IMR-90 (cell line): ENCODE data around the gene SLC25A52. TPM values are rescaled to one million over a fixed set of nuclear protein-coding genes. Genes with fewer than 3 reads are reported as not detected.

Experiments
- ATAC-seq: fragments of 200-7000 bp; cut with Tn5 transposase; 2 replicates; pipeline ENCODE4 v1.9.1; 2020; ENCODE audit warnings: low read depth, mild to moderate bottlenecking, moderate library complexity
- BruUV-seq: library from RNA; stranded (reverse); fragments of 400-500 nt; replicated peaks from 2 replicates; lab custom pipeline; 2021; lab: Mats Ljungman, UMichigan
- CTCF ChIA-PET: fragments of 300-600 bp; formaldehyde crosslinking; extraction: SDS; loops from one replicate; lab custom pipeline; 2021; ENCODE audit warnings: antibody characterized with exemption; lab: Yijun Ruan, JAX
- POLR2A ChIA-PET: fragments of 300-600 bp; sonication (Branson Sonifier 250); formaldehyde crosslinking; loops from one replicate; lab custom pipeline; 2022; ENCODE audit warnings: antibody characterized with exemption; ENCODE audit not compliant: unreplicated experiment; lab: Charles Lee
- DNase-seq: peaks from one replicate; pipeline ENCODE4 v3.0.0; 2013
- H2AFZ ChIP-seq: replicated peaks from 2 replicates; pipeline ENCODE3; 2013; ENCODE audit warnings: low read length, mild to moderate bottlenecking; ENCODE audit not compliant: poor library complexity
- H2AK5ac ChIP-seq: 2 replicates; pipeline ENCODE4 v1.6.1; 2013; ENCODE audit warnings: low read depth, low read length, inconsistent platforms
- H2AK9ac ChIP-seq: replicated peaks from 2 replicates; pipeline ENCODE3; 2013; ENCODE audit warnings: mild to moderate bottlenecking, low read depth, low read length, moderate library complexity; ENCODE audit not compliant: poor library complexity
- H2BK120ac ChIP-seq: 2 replicates; pipeline ENCODE4 v1.6.1; 2013; ENCODE audit warnings: low read depth, low read length, inconsistent platforms
- H2BK15ac ChIP-seq: 3 replicates; pipeline ENCODE4 v1.6.1; 2013; ENCODE audit warnings: low read depth, low read length, inconsistent platforms
- H2BK20ac ChIP-seq: 2 replicates; pipeline ENCODE4 v1.6.1; 2013; ENCODE audit warnings: low read depth, mild to moderate bottlenecking, inconsistent platforms, low read length, moderate library complexity
- H2BK5ac ChIP-seq: 2 replicates; pipeline ENCODE4 v1.6.1; 2013; ENCODE audit warnings: mild to moderate bottlenecking, low read depth, low read length, inconsistent platforms; ENCODE audit not compliant: poor library complexity, severe bottlenecking
- H3K14ac ChIP-seq: replicated peaks from 2 replicates; pipeline ENCODE4 v1.6.1; 2013; ENCODE audit warnings: low read depth, low read length, inconsistent platforms
- H3K18ac ChIP-seq: 2 replicates; pipeline ENCODE4 v1.6.1; 2013; ENCODE audit warnings: low read depth, low read length, control low read depth
- H3K23ac ChIP-seq: 2 replicates; pipeline ENCODE4 v1.6.1; 2013; ENCODE audit warnings: low read depth, low read length, inconsistent platforms
- H3K27ac ChIP-seq: 2 replicates; pipeline ENCODE4 v1.5.1; 2013; ENCODE audit warnings: mild to moderate bottlenecking, control low read depth, low read length; ENCODE audit not compliant: insufficient read depth
- H3K27me3 ChIP-seq: 2 replicates; pipeline ENCODE4 v1.6.1; 2013; ENCODE audit warnings: low read length; ENCODE audit not compliant: control insufficient read depth, insufficient read depth
- H3K36me3 ChIP-seq: 2 replicates; pipeline ENCODE4 v1.6.1; 2013; ENCODE audit warnings: low read length, mixed read lengths; ENCODE audit not compliant: control insufficient read depth, insufficient read depth
- H3K4ac ChIP-seq: 2 replicates; pipeline ENCODE4 v1.6.1; 2013; ENCODE audit warnings: low read depth, low read length, inconsistent platforms
- H3K4me1 ChIP-seq: 2 replicates; pipeline ENCODE4 v1.6.1; 2013; ENCODE audit warnings: low read length, mixed read lengths; ENCODE audit not compliant: control insufficient read depth, insufficient read depth
- H3K4me2 ChIP-seq: 2 replicates; pipeline ENCODE4 v1.6.1; 2013; ENCODE audit warnings: low read depth, mild to moderate bottlenecking, control low read depth, low read length, moderate library complexity
- H3K4me3 ChIP-seq: 2 replicates; pipeline ENCODE4 v1.5.1; 2013; ENCODE audit warnings: low read depth, mild to moderate bottlenecking, control low read depth, low read length, moderate library complexity; ENCODE audit not compliant: insufficient read depth
- H3K56ac ChIP-seq: 2 replicates; pipeline ENCODE4 v1.6.1; 2013; ENCODE audit warnings: low read length, inconsistent platforms; ENCODE audit not compliant: insufficient read depth; ENCODE audit errors: extremely low read depth
- H3K79me1 ChIP-seq, 2 experiments: 2 replicates each; pipeline ENCODE4 v1.6.1; 2013; ENCODE audit warnings: low read length in 2 of 2, inconsistent platforms in 1 of 2, low read depth in 1 of 2
- H3K9ac ChIP-seq: 2 replicates; pipeline ENCODE4 v1.6.1; 2013; ENCODE audit warnings: low read depth, low read length, control low read depth
- H3K9me1 ChIP-seq: 2 replicates; pipeline ENCODE4 v1.6.1; 2013; ENCODE audit warnings: low read length, inconsistent platforms; ENCODE audit not compliant: insufficient read depth
- H3K9me3 ChIP-seq: 2 replicates; pipeline ENCODE4 v1.6.1; 2013; ENCODE audit warnings: low read length; ENCODE audit not compliant: control insufficient read depth, insufficient read depth
- H4K20me1 ChIP-seq: 2 replicates; pipeline ENCODE4 v1.6.1; 2013; ENCODE audit warnings: low read length, inconsistent platforms; ENCODE audit not compliant: insufficient read depth
- H4K5ac ChIP-seq: 2 replicates; pipeline ENCODE4 v1.6.1; 2013; ENCODE audit warnings: mild to moderate bottlenecking, low read depth, low read length, control low read depth
- H4K8ac ChIP-seq, 2 experiments: 2 replicates each; pipeline ENCODE4 v1.6.1; 2013; ENCODE audit warnings: low read depth in 2 of 2, low read length in 2 of 2, control low read depth in 1 of 2, inconsistent platforms in 1 of 2
- H4K91ac ChIP-seq: 2 replicates; pipeline ENCODE4 v1.6.1; 2013; ENCODE audit warnings: low read depth, low read length, inconsistent platforms; ENCODE audit not compliant: insufficient read depth
- SMC3 ChIP-seq: fragments of 150-350 bp; IDR thresholded peaks from 2 replicates; pipeline ENCODE4 v1.6.1; 2016; ENCODE audit warnings: low read depth, mild to moderate bottlenecking, antibody characterized with exemption, low read length, moderate library complexity
- USF2 ChIP-seq: fragments of 150-350 bp; IDR thresholded peaks from 2 replicates; pipeline ENCODE4 v1.6.1; 2017; ENCODE audit warnings: mild to moderate bottlenecking, antibody characterized with exemption, low read length, low read depth
- WGBS, 2 experiments: methylation state at CpG; one replicate each; pipeline versions ENCODE4 v1.1.5 to v1.1.7; 2013; ENCODE audit warnings: missing lambda C conversion rate in 2 of 2; ENCODE audit not compliant: insufficient read length in 1 of 2; ENCODE audit errors: extremely low coverage in 2 of 2; 5-methylcytosine and 5-hydroxymethylcytosine counted together
- dilution Hi-C: fragments of 300-500 bp; cut with HindIII; formaldehyde crosslinking; loops from one replicate; pipeline ENCODE4 v1.14.3; 2018; ENCODE audit warnings: low sequenced_read_pairs; ENCODE audit not compliant: unreplicated experiment
- in situ Hi-C: fragments of 300-500 bp; cut with MboI; formaldehyde crosslinking; loops from 3 replicates; pipeline ENCODE4 v1.14.3; 2019; ENCODE audit warnings: low sequenced_read_pairs, inconsistent platforms, mixed read lengths
- intact Hi-C: fragments of 100-400 bp; cut with micrococcal nuclease; formaldehyde crosslinking; loops from 2 replicates; pipeline ENCODE4 v1.10.0; 2022
- polyA plus RNA-seq, 3 experiments: library from polyadenylated mRNA; depleted of rRNA; stranded (reverse); fragments of >200 nt; gene quantifications; 2 replicates each; pipeline ENCODE4 v1.2.3, GENCODE V29; 2012; ENCODE audit warnings: low replicate concordance in 1 of 3
- total RNA-seq: library from RNA; depleted of rRNA; stranded (reverse); fragments of >200 nt; gene quantifications from 2 replicates; pipeline ENCODE4 v1.2.3, GENCODE V29; 2012

Gene SLC25A52
- total and polyA plus RNA-seq, 2 of the 4 experiments (the other 2 are of a cell fraction): not detected

- Histone ChIP-seq H3K27ac (no peak overlapping the region), H4K20me1 (no peaks in the 10 kb centered on the region), H3K14ac (no peak overlapping the region), H3K4me3 (no peak overlapping the region), H3K23ac (no peak overlapping the region), H4K8ac (no peak overlapping the region), H3K79me1 (no peaks in the 10 kb centered on the region), H3K18ac (no peak overlapping the region), H2AK5ac (no peak overlapping the region), H4K91ac (no peak overlapping the region), H2BK20ac (no peak overlapping the region), H3K4me2 (no peak overlapping the region), H3K36me3 (no peaks in the 10 kb centered on the region), H2BK15ac (no peak overlapping the region), H3K9ac (no peak overlapping the region), H3K9me1 (no peaks in the 10 kb centered on the region), H3K4ac (no peak overlapping the region), H2BK120ac (no peak overlapping the region), H2AFZ (no peak overlapping the region), H3K56ac (no peak overlapping the region), H3K27me3 (no peaks in the 10 kb centered on the region), H3K4me1 (no peaks in the 10 kb centered on the region), H4K5ac (no peak overlapping the region), H2BK5ac (no peak overlapping the region), H3K9me3 (0 out of 2 replicates have a peak, but pooled peaks cover 3% of the 10 kb centered on the region), H2AK9ac (no peak overlapping the region)
- WGBS, 2 experiments: no CpG with 5 or more reads among the region's 3 CpGs
- POLR2A ChIA-PET: no interaction called here
- in situ Hi-C loops: no loop called here
- DNase-seq: no peak
- CTCF ChIA-PET: interaction anchor here (0.5 kb wide), 1 partner anchor 311 kb away, joined by 5 read pairs; no protein-coding TSS in a partner anchor
- no peak for TF ChIP-seq USF2
- TF ChIP-seq SMC3: no peak
- intact Hi-C loops: no loop called here
- ATAC-seq: no peak
- BruUV-seq: no TSS peak
- dilution Hi-C loops: no loop called here
These were observed 44.3 kb downstream of the SLC25A52 start for GRCh38 chr18:31716362-31716761.
